Fibroblast of peridontal ligament (primary cell): ENCODE data around the gene VSTM2L.

ENCODE experiments used
- DNase-seq: peaks from one replicate; pipeline ENCODE4 v3.0.0-alpha.2; 2010; ENCODE audit errors: extremely low read depth

Gene VSTM2L

DNA sequence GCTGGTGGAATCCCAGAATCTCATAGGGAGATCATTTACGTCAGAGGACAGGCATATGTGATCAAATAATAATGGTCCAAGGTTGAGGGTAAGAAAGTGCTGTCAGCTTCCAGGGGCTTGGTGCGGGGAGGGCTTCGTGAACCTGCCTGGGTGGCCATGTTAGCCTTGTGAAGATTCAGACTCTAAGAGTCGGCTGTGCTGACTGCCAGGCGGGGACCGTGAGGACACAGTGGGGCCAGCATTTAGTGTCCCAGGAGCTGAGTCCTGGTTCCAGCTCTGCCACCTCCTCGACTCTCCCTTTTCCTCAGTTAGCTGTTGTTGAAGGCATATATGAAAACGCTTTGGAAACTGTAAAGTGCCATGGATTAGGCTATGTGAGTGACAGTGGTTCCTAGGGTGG is 33.5 kb downstream of the VSTM2L start:
- no peak for DNase-seq

DNA sequence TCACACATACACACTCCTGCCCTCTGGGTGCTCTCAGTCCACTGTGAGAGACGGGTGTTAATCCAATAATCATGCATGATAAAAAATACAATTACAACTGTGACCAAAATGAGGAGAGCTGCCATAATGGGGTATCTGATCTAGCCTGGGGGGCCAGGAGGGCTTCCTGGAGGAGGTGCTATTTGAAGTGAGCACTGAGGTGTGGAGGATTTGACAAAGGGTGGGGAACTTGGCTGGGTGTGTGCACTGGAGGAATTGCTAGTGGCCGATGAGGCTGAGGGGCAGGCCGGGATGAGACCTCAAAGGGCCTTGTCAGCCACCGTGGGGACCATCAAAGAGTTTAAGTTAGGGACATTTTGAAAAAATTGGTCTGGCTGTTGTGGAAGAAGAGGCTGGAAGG is 34.8 kb downstream of the VSTM2L start:
- no peak for DNase-seq

DNA sequence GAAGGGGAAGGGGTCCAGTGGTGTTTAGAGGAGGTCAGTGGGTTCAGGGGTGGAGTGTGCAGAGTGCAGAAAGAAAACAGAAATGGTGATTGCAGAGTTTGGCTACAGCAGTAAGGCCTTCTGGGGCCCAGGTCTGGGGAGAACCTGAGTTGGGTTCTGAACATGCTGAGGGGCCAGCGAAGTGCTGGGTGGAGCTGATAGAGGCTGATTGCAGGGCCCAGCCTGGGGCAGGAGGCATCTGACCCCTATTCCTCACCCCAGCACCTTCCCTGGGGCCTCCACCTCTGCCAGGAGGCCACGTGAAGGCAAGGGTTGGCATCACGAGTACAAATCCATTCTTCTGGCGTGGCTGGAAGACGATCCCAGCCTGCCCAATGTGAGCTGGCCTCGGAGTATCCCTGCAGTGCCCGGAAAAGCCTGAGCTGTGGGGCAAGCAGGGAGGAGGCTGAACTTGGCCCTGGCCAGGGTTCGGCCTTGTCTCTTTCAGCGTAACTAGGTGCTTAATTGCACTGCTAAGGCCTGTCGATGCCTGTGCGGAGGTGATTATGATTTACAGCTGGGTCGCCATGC is 35.3 kb downstream of the VSTM2L start:
- DNase-seq, result no peak

DNA sequence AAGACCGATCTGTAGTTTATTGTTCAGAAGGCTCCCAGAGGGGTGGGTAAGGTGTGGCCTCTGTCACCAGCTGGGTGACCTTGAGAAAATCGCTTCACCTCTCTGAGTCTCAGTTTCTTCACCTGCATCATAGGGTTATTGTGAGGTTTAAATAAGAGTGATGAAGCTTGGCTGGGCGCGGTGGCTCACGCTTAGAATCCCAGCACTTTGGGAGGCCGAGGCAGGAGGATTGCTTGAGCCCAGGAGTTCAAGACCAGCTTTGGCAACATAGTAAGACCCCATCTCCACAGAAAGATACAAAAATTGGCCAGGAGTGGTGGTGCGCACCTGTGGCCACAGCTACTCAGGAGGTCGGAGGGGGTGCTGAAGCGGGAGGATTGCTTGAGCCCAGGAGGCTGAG is 36.0 kb downstream of the VSTM2L start:
- no peak for DNase-seq

GRCh38 chr20:37939701-37940560 is 37.0 kb downstream of the VSTM2L start:
- DNase-seq, result no peak

DNA sequence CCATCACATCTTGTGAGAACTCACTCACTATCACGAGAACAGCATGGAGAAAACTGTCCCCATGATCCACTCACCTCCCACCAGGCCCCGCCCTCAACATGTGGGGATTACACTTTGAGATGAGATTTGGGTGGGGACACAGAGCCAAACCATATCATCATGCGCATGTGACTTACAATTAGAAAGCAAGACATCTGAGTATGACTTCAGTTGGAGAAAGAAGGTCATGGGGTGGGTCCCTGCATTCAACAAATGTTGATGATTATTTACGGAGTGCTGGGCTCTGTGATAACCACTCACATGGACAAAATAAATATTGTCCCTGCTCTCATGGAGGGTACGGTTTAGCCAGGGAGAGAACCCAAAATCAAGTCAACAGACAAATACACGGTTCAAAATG is 37.9 kb downstream of the VSTM2L start:
- no peak for DNase-seq

DNA sequence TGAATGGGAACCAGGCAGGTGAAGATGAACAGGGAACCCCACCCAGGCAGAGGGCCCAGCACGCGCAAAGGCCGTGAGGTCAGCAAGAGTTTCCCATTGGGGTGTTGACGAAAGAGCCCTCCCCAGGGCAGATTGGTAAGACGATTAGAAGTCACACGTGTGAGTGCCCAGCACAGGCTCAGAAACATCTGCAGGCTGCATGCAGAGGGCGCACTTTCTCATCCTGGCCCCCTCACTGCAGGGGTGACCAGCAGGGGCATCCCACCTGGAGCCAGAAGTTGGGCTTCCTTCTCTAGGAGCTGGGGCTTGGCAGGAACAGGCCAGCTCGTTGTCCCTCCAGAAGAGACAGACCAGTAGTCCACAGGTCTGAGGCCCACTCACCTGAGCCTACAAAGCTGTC is 38.4 kb downstream of the VSTM2L start:
- no peak for DNase-seq

GRCh38 chr20:37941992-37942391 is 39.1 kb downstream of the VSTM2L start:
- no peak for DNase-seq

GRCh38 chr20:37943033-37943432 is 40.1 kb downstream of the VSTM2L start:
- DNase-seq, result no peak

- no peak for DNase-seq
These were observed 40.9 kb downstream of the VSTM2L start for GRCh38 chr20:37943501-37944455.

- DNase-seq, result no peak
These were observed 41.6 kb downstream of the VSTM2L start for GRCh38 chr20:37944456-37944981.

DNA sequence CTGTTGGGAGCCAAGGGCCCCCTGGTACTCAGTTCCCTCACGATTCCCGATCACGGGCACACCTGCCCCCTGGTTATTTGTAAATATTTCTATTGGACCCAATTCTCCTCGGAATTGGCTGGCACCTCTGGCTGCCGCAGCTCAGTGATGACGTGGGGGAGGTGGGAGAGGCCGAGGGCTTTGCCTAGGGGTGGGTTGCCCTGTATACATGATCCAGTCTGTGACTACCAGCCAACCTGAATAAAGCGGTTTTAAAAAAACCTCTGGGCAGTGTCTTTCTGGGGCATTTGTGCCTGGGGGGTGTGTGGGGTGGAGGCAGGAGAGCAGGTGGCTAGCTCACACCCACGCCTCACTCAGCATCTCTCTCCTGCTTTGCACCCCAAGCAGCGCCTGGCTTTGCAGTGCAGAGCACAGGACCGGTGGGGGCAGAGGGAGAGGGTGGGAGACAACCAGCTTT is 42.2 kb downstream of the VSTM2L start:
- DNase-seq, result no peak

DNA sequence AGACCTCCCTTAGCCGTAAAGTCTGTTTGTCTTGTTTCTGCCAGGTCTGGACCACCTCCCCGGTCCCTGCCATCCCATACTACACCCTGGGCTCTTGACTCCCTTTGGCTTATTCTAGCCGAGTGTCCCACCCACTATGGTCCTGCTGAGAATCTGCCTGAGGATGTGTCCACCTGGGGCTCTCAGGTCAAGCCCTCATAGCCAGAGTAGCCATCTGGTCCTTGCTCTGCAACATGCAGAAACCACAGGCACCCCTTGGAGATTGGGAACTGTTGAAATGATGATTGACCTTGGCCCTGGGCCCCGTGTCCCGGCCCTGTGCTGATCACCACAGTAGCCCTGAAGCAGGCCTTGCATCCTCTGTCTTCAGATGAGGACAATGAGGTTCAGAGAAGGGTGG is 44.0 kb downstream of the VSTM2L start:
- no peak for DNase-seq

DNA sequence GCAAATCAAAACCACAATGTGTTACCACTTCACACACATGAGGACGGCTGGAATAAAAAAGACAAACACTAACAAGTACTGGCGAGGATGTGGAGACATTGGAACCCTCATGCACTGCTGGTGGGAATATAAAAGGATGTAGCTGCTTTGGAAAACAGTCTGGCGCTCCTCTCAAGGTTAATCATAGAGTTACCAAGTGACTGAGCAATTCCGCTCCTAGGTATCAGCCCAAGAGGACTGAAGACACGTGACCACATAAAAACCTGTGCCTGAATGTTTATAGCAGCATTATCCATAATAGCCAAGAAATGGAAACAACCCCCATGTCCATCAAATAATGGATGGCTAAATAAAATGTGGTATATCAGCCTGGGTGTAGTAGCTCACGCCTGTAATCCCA is 45.0 kb downstream of the VSTM2L start:
- no peak for DNase-seq

- DNase-seq, result peak; percentile 57
These were observed 46.0 kb downstream of the VSTM2L start for GRCh38 chr20:37948956-37949355.

DNA sequence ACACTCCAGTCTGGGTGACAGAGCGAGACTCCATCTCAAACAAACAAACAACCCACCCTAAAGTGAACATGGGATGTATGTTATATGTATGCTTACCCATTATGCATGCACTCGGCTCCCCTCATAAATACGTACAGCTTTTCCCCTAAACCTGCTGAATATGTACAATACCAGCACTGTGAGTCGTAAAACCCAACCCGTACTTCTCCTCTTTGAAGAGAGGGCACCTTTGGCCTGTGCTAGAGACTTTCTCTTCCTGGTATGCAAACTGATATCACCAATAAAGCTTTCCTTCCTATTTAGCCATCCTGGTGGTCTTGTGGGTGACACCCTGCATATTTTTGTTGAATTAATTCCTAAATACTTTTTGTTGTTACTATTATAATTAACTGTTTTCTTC is 51.3 kb downstream of the VSTM2L start:
- no peak for DNase-seq

DNA sequence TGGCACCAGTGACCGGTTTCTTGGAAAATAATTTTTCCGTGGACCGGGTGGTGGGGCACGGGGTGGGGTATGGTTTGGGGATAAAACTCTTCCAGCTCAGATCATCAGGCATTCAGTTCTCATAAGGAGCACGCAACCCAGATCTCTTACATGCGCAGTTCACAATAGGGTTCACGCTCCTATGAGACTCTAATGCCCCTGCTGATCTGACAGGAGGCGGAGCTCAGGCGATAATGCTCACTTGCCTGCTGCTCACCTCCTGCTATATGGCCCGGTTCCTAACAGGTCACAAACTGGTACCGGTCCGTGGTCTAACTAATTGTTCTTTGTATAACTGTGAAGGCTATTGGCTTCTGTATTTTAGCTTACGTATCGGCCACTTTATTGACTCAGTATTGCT is 51.7 kb downstream of the VSTM2L start:
- no peak for DNase-seq

DNA sequence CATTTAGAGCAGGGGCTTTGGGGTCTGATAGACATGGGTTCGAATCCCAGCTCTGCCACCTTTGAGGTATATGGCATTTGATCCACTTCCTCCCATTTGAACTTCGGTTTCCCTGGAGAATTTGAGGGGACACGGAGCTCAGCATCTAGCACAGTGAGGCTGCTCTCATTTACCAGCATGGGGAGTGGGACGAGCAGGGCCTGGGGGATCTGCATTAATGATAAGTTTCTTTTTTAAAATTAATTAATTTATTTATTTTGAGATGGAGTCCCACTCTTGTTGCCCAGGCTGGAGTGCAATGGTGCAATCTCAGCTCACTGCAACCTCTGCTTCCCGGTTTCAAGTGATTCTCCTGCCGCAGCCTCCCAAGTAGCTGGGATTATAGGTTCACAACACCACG is 52.6 kb downstream of the VSTM2L start:
- DNase-seq, result no peak

DNA sequence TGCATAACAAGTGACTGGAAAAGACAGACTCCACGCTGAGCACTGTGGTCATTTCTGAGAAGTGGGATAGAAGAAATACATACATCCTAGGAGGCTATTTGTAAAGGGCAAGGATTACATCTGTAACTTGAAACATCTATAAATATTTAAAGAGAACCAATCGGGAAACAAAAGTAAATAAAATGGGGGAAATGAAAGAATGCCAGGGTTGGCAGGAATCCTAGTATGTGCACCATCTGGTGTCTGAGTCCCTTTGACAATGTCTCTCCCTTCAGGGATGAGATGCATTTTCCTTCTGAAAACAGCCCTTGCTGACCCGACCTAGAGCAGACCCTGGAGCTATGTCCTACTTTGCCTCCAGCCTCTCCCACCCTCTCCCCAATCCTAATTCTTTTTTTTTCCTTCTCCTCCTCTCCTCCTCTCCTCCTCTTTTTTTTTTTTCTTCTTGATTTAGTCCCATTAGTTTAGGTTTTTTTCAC is 53.2 kb downstream of the VSTM2L start:
- DNase-seq, result peak; percentile 49

GRCh38 chr20:37958856-37959520 is 56.1 kb downstream of the VSTM2L start:
- DNase-seq, result no peak

DNA sequence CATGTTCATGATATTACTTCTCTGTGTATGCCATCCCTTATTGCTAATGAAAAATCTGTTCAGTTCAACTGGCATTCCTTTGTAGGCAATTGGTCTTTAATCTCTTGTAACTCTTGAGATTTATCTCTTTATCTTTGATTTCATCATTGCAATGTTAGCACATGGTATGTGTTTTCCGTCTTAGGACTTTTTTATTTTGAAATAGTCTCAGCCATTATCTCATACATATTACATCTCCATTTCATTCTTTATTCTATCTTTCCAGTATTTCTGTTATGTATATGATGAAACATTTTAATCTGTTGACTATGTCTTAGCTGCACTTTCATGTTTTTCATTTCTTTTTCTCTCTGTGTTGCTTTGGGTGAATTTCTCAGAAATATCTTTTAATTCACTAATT is 58.1 kb downstream of the VSTM2L start:
- DNase-seq, result no peak
